GM12878 (cell line): ENCODE data around the gene TNNT1. TPM values are rescaled to one million over a fixed set of nuclear protein-coding genes. Genes with fewer than 3 reads are reported as not detected.

ENCODE experiments used
- CHD1 ChIP-seq: IDR thresholded peaks from 2 replicates; pipeline ENCODE4 v1.6.1; 2012; ENCODE audit warnings: low read depth, low read length, improper control_type of control experiment
- EGR1 ChIP-seq, 2 experiments: IDR thresholded peaks; 1 replicate in 1 of 2; 2 replicates in 1 of 2; pipeline ENCODE4 v1.6.1; 2011 to 2012; ENCODE audit warnings: low read depth in 2 of 2, low read length in 2 of 2, borderline replicate concordance in 1 of 2, mild to moderate bottlenecking in 1 of 2, moderate library complexity in 1 of 2
- NFYA ChIP-seq: IDR thresholded peaks from 2 replicates; pipeline ENCODE4 v1.6.1; 2011; ENCODE audit warnings: low read depth, mild to moderate bottlenecking, low read length, improper control_type of control experiment, borderline replicate concordance
- NRF1 ChIP-seq: conservative IDR thresholded peaks from 2 replicates; pipeline ENCODE4 v1.6.1; 2011; ENCODE audit warnings: mild to moderate bottlenecking, low read depth, low read length, improper control_type of control experiment
- SMARCA5 ChIP-seq: fragments of 450-650 bp; IDR thresholded peaks from 2 replicates; pipeline ENCODE4 v1.6.1; 2017; ENCODE audit warnings: mild to moderate bottlenecking
- SPI1 ChIP-seq: IDR thresholded peaks from 2 replicates; pipeline ENCODE4 v1.6.1; 2011; ENCODE audit warnings: low read depth, mild to moderate bottlenecking, low read length, moderate library complexity, borderline replicate concordance; ENCODE audit not compliant: insufficient read depth
- ZNF687 ChIP-seq: fragments of 450-650 bp; IDR thresholded peaks from 2 replicates; pipeline ENCODE4 v1.6.1; 2017; ENCODE audit warnings: mild to moderate bottlenecking, moderate library complexity
- ZSCAN29 ChIP-seq: fragments of 450-650 bp; IDR thresholded peaks from 2 replicates; pipeline ENCODE4 v1.6.1; 2017; ENCODE audit warnings: mild to moderate bottlenecking, moderate library complexity
- polyA plus RNA-seq, 11 experiments: library from polyadenylated mRNA; depleted of rRNA in 4 of 11; unstranded in 6 of 11; stranded (reverse) in 5 of 11; fragments of >200 nt; fragmentation: Nextera tagmentation in 4 of 11; fragmentation: Illumina TruSeq in 1 of 11; extraction: Ambion mirVana in 4 of 11; extraction: Trizol in 1 of 11; gene quantifications; 1 replicate in 1 of 11; 2 replicates in 10 of 11; pipeline versions ENCODE4 v1.2.1 to v1.2.3, GENCODE V29; 2011 to 2016; ENCODE audit warnings: inconsistent platforms in 2 of 11, missing spikeins in 2 of 11, low read depth in 1 of 11
- total RNA-seq, 4 experiments: library from RNA; depleted of rRNA in 3 of 4; stranded (reverse); fragments of >200 nt in 3 of 4; fragmentation: Illumina TruSeq in 1 of 4; extraction: Trizol in 1 of 4; gene quantifications; 2 replicates each; pipeline versions ENCODE4 v1.2.1 to v1.2.3, GENCODE V29; 2013 to 2021
- TF ChIP-seq, protein P1 (sequence below): fragments of 450-650 bp; formaldehyde crosslinking; IDR thresholded peaks from 2 replicates; pipeline ENCODE4 v1.5.0; 2022; ENCODE audit warnings: mild to moderate bottlenecking, missing genetic modification characterization
- TF ChIP-seq, protein P2 (sequence below): IDR thresholded peaks from 2 replicates; pipeline ENCODE4 v1.6.1; 2012; ENCODE audit warnings: mild to moderate bottlenecking, low read depth, low read length
- TF ChIP-seq, protein P3 (sequence below): IDR thresholded peaks from 2 replicates; pipeline ENCODE4 v1.6.1; 2012; ENCODE audit warnings: low read depth, low read length, improper control_type of control experiment
- TF ChIP-seq, protein P4 (sequence below): fragments of 450-650 bp; IDR thresholded peaks from 2 replicates; pipeline ENCODE4 v1.6.1; 2016; ENCODE audit warnings: mild to moderate bottlenecking, moderate library complexity, borderline replicate concordance

The TNNT1 gene
- total and polyA plus RNA-seq, 10 of the 15 experiments (the other 5 are each of a cell fraction or from before 2014, with no cell fraction given) = 0.26 to 0.62 (median 0.37) TPM; not detected in 7

DNA sequence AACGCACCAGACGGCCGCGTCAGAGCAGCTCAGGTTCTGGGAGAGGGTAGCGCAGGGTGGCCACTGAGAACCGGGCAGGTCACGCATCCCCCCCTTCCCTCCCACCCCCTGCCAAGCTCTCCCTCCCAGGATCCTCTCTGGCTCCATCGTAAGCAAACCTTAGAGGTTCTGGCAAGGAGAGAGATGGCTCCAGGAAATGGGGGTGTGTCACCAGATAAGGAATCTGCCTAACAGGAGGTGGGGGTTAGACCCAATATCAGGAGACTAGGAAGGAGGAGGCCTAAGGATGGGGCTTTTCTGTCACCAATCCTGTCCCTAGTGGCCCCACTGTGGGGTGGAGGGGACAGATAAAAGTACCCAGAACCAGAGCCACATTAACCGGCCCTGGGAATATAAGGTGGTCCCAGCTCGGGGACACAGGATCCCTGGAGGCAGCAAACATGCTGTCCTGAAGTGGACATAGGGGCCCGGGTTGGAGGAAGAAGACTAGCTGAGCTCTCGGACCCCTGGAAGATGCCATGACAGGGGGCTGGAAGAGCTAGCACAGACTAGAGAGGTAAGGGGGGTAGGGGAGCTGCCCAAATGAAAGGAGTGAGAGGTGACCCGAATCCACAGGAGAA is 33.5 kb downstream of the TNNT1 start (continued):
- TF ChIP-seq, protein P1, sequence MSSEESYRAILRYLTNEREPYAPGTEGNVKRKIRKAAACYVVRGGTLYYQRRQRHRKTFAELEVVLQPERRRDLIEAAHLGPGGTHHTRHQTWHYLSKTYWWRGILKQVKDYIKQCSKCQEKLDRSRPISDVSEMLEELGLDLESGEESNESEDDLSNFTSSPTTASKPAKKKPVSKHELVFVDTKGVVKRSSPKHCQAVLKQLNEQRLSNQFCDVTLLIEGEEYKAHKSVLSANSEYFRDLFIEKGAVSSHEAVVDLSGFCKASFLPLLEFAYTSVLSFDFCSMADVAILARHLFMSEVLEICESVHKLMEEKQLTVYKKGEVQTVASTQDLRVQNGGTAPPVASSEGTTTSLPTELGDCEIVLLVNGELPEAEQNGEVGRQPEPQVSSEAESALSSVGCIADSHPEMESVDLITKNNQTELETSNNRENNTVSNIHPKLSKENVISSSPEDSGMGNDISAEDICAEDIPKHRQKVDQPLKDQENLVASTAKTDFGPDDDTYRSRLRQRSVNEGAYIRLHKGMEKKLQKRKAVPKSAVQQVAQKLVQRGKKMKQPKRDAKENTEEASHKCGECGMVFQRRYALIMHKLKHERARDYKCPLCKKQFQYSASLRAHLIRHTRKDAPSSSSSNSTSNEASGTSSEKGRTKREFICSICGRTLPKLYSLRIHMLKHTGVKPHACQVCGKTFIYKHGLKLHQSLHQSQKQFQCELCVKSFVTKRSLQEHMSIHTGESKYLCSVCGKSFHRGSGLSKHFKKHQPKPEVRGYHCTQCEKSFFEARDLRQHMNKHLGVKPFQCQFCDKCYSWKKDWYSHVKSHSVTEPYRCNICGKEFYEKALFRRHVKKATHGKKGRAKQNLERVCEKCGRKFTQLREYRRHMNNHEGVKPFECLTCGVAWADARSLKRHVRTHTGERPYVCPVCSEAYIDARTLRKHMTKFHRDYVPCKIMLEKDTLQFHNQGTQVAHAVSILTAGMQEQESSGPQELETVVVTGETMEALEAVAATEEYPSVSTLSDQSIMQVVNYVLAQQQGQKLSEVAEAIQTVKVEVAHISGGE (CRISPR knock-in tag) = no peak
- TF ChIP-seq, protein P2, sequence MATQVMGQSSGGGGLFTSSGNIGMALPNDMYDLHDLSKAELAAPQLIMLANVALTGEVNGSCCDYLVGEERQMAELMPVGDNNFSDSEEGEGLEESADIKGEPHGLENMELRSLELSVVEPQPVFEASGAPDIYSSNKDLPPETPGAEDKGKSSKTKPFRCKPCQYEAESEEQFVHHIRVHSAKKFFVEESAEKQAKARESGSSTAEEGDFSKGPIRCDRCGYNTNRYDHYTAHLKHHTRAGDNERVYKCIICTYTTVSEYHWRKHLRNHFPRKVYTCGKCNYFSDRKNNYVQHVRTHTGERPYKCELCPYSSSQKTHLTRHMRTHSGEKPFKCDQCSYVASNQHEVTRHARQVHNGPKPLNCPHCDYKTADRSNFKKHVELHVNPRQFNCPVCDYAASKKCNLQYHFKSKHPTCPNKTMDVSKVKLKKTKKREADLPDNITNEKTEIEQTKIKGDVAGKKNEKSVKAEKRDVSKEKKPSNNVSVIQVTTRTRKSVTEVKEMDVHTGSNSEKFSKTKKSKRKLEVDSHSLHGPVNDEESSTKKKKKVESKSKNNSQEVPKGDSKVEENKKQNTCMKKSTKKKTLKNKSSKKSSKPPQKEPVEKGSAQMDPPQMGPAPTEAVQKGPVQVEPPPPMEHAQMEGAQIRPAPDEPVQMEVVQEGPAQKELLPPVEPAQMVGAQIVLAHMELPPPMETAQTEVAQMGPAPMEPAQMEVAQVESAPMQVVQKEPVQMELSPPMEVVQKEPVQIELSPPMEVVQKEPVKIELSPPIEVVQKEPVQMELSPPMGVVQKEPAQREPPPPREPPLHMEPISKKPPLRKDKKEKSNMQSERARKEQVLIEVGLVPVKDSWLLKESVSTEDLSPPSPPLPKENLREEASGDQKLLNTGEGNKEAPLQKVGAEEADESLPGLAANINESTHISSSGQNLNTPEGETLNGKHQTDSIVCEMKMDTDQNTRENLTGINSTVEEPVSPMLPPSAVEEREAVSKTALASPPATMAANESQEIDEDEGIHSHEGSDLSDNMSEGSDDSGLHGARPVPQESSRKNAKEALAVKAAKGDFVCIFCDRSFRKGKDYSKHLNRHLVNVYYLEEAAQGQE = no peak
- TF ChIP-seq ZSCAN29 (no peak), SMARCA5 (no peak), EGR1 (IDR thresholded peaks at IDR 0.05; ENCODE audit: borderline replicate concordance in 1 of 2, low read depth in 2 of 2, low read length in 2 of 2) (no peak), NRF1 (no peak), SPI1 (no peak), NFYA (no peak), ZNF687 (no peak), CHD1 (no peak)
- TF ChIP-seq, protein P3, sequence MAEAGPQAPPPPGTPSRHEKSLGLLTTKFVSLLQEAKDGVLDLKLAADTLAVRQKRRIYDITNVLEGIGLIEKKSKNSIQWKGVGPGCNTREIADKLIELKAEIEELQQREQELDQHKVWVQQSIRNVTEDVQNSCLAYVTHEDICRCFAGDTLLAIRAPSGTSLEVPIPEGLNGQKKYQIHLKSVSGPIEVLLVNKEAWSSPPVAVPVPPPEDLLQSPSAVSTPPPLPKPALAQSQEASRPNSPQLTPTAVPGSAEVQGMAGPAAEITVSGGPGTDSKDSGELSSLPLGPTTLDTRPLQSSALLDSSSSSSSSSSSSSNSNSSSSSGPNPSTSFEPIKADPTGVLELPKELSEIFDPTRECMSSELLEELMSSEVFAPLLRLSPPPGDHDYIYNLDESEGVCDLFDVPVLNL = no peak
- TF ChIP-seq, protein P4, sequence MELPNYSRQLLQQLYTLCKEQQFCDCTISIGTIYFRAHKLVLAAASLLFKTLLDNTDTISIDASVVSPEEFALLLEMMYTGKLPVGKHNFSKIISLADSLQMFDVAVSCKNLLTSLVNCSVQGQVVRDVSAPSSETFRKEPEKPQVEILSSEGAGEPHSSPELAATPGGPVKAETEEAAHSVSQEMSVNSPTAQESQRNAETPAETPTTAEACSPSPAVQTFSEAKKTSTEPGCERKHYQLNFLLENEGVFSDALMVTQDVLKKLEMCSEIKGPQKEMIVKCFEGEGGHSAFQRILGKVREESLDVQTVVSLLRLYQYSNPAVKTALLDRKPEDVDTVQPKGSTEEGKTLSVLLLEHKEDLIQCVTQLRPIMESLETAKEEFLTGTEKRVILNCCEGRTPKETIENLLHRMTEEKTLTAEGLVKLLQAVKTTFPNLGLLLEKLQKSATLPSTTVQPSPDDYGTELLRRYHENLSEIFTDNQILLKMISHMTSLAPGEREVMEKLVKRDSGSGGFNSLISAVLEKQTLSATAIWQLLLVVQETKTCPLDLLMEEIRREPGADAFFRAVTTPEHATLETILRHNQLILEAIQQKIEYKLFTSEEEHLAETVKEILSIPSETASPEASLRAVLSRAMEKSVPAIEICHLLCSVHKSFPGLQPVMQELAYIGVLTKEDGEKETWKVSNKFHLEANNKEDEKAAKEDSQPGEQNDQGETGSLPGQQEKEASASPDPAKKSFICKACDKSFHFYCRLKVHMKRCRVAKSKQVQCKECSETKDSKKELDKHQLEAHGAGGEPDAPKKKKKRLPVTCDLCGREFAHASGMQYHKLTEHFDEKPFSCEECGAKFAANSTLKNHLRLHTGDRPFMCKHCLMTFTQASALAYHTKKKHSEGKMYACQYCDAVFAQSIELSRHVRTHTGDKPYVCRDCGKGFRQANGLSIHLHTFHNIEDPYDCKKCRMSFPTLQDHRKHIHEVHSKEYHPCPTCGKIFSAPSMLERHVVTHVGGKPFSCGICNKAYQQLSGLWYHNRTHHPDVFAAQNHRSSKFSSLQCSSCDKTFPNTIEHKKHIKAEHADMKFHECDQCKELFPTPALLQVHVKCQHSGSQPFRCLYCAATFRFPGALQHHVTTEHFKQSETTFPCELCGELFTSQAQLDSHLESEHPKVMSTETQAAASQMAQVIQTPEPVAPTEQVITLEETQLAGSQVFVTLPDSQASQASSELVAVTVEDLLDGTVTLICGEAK = no peak
